ENCODE data around the gene PIK3AP1. TPM values are rescaled to one million over a fixed set of nuclear protein-coding genes. Genes with fewer than 3 reads are reported as not detected.

The PIK3AP1 gene
- total RNA-seq, 1 experiment from 2014 or later, result 3.7 TPM

DNA sequence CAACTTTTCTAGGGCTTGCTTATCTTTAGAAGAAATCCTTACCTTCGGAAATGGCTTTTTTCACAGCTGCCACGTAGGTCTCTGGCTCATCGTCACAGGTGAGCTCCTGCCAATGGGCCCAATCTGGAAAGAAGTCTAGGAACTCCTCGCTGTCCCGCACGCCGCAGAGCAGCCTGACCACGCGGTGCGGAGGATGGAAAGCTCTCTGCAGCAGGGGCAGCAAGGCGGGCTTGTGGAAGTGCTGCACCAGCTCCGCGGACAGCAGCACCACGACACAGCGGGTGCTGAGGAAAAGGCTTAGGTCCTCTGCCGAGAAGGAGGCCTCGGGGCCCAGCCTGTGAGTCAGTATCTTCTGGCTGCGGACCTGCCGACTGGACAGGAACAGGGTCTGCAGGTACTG lies 10.8 kb downstream of the PIK3AP1 start:
- H3K4me1 ChIP-seq (ENCODE audit: insufficient read depth, low read length), result no peaks in the 10 kb centered on the region
- no peak overlapping the region for H3K4me2 ChIP-seq (ENCODE audit: low read length)
- TF ChIP-seq EZH2 (IDR thresholded peaks at IDR 0.05; ENCODE audit: low read length, unreplicated experiment) (no peak), EZH2phosphoT487 (IDR thresholded peaks at IDR 0.05; ENCODE audit: borderline replicate concordance, low read length) (no peak)
- TF ChIP-seq, protein P1, sequence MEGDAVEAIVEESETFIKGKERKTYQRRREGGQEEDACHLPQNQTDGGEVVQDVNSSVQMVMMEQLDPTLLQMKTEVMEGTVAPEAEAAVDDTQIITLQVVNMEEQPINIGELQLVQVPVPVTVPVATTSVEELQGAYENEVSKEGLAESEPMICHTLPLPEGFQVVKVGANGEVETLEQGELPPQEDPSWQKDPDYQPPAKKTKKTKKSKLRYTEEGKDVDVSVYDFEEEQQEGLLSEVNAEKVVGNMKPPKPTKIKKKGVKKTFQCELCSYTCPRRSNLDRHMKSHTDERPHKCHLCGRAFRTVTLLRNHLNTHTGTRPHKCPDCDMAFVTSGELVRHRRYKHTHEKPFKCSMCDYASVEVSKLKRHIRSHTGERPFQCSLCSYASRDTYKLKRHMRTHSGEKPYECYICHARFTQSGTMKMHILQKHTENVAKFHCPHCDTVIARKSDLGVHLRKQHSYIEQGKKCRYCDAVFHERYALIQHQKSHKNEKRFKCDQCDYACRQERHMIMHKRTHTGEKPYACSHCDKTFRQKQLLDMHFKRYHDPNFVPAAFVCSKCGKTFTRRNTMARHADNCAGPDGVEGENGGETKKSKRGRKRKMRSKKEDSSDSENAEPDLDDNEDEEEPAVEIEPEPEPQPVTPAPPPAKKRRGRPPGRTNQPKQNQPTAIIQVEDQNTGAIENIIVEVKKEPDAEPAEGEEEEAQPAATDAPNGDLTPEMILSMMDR (conservative IDR thresholded peaks at IDR 0.05; ENCODE audit: low read depth, low read length), result no peak
- ChIA-PET POLR2A (ENCODE audit: unreplicated experiment) (interaction anchor here (0.6 kb wide), 1 partner anchor 190 kb away, joined by 4 read pairs; no protein-coding TSS in a partner anchor), CTCF (no interaction called here)
- intact Hi-C loops (cut with micrococcal nuclease), result no loop called here
- H3K27me3 ChIP-seq (ENCODE audit: low read length), result no peaks in the 10 kb centered on the region
- H3K36me3 ChIP-seq (ENCODE audit: low read depth, low read length), result no peaks in the 10 kb centered on the region
- no peak overlapping the region for H3K27ac ChIP-seq (ENCODE audit: low read length)
- ATAC-seq (no peak), DNase-seq (no peak)
- H3F3A ChIP-seq (ENCODE audit: low read length, unreplicated experiment), result no peaks in the 10 kb centered on the region
- no peak overlapping the region for H3K9ac ChIP-seq (ENCODE audit: low read length)
- no peaks in the 10 kb centered on the region for H3K79me2 ChIP-seq (ENCODE audit: low read length)
- no peak overlapping the region for H3K4me3 ChIP-seq (ENCODE audit: low read length)
- H4K20me1 ChIP-seq (ENCODE audit: low read length), result no peaks in the 10 kb centered on the region
- H3K9me2 ChIP-seq (replicated peaks; ENCODE audit: low read length), result no peaks in the 10 kb centered on the region
- BruUV-seq (replicated peaks), result no TSS peak
- no peaks in the 10 kb centered on the region for H3K9me3 ChIP-seq (ENCODE audit: low read length)
- no peak overlapping the region for H2AFZ ChIP-seq (ENCODE audit: low read length)

DNA sequence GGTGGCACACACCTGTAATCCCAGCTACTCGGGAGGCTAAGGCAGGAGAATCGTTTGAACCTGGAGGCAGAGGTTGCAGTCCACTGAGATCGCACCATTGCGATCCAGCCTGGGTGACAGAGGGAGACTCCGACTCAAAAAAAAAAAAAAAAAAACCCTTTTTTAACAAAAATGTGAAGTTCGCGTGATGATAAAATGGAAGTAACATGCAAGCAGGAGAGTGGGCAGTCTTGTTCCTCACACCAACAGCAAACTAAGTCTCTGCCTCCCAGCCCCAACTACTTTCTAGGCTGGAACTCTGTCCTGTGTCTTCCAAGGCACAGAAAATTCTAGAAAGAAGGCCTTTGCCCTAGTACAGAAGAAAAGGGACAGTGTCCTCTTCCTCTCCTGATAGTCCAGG lies 11.3 kb downstream of the PIK3AP1 start:
- H3K4me1 ChIP-seq (ENCODE audit: insufficient read depth, low read length), result no peaks in the 10 kb centered on the region
- H3K36me3 ChIP-seq (ENCODE audit: low read depth, low read length), result no peaks in the 10 kb centered on the region
- CTCF ChIA-PET, result no interaction called here
- POLR2A ChIA-PET (ENCODE audit: unreplicated experiment), result interaction anchor here (0.6 kb wide), 1 partner anchor 189 kb away, joined by 4 read pairs; no protein-coding TSS in a partner anchor
- TF ChIP-seq, protein P1 (conservative IDR thresholded peaks at IDR 0.05; ENCODE audit: low read depth, low read length), result no peak
- no peak for TF ChIP-seq EZH2phosphoT487 (IDR thresholded peaks at IDR 0.05; ENCODE audit: borderline replicate concordance, low read length)
- TF ChIP-seq EZH2 (IDR thresholded peaks at IDR 0.05; ENCODE audit: low read length, unreplicated experiment), result no peak
- H4K20me1 ChIP-seq (ENCODE audit: low read length), result no peaks in the 10 kb centered on the region
- H3K79me2 ChIP-seq (ENCODE audit: low read length), result no peaks in the 10 kb centered on the region
- no peak overlapping the region for H3K9ac ChIP-seq (ENCODE audit: low read length)
- ATAC-seq (no peak), DNase-seq (no peak)
- H3K9me2 ChIP-seq (replicated peaks; ENCODE audit: low read length), result no peaks in the 10 kb centered on the region
- no peaks in the 10 kb centered on the region for H3F3A ChIP-seq (ENCODE audit: low read length, unreplicated experiment)
- H2AFZ ChIP-seq (ENCODE audit: low read length), result no peak overlapping the region
- no peaks in the 10 kb centered on the region for H3K27me3 ChIP-seq (ENCODE audit: low read length)
- no peak overlapping the region for H3K27ac ChIP-seq (ENCODE audit: low read length)
- BruUV-seq (replicated peaks), result no TSS peak
- H3K4me2 ChIP-seq (ENCODE audit: low read length), result no peak overlapping the region
- intact Hi-C loops (cut with micrococcal nuclease), result no loop called here
- H3K9me3 ChIP-seq (ENCODE audit: low read length), result no peaks in the 10 kb centered on the region
- H3K4me3 ChIP-seq (ENCODE audit: low read length), result no peak overlapping the region

GRCh38 chr10:96708456-96708855 lies 11.9 kb downstream of the PIK3AP1 start:
- Histone ChIP-seq H3K4me3 (ENCODE audit: low read length) (no peak overlapping the region), H3K27ac (ENCODE audit: low read length) (no peak overlapping the region), H3K9me2 (replicated peaks; ENCODE audit: low read length) (no peaks in the 10 kb centered on the region), H3F3A (ENCODE audit: low read length, unreplicated experiment) (no peaks in the 10 kb centered on the region), H2AFZ (ENCODE audit: low read length) (no peak overlapping the region), H3K79me2 (ENCODE audit: low read length) (no peaks in the 10 kb centered on the region), H4K20me1 (ENCODE audit: low read length) (no peaks in the 10 kb centered on the region), H3K9me3 (ENCODE audit: low read length) (no peaks in the 10 kb centered on the region), H3K36me3 (ENCODE audit: low read depth, low read length) (no peaks in the 10 kb centered on the region), H3K4me2 (ENCODE audit: low read length) (no peak overlapping the region), H3K9ac (ENCODE audit: low read length) (no peak overlapping the region), H3K27me3 (ENCODE audit: low read length) (no peaks in the 10 kb centered on the region), H3K4me1 (ENCODE audit: insufficient read depth, low read length) (no peaks in the 10 kb centered on the region)
- no peak for DNase-seq
- BruUV-seq (replicated peaks), result no TSS peak
- intact Hi-C loops (cut with micrococcal nuclease), result no loop called here
- POLR2A ChIA-PET (ENCODE audit: unreplicated experiment), result no interaction called here
- no peak for TF ChIP-seq EZH2phosphoT487 (IDR thresholded peaks at IDR 0.05; ENCODE audit: borderline replicate concordance, low read length)
- no peak for TF ChIP-seq EZH2 (IDR thresholded peaks at IDR 0.05; ENCODE audit: low read length, unreplicated experiment)
- TF ChIP-seq, protein P1 (conservative IDR thresholded peaks at IDR 0.05; ENCODE audit: low read depth, low read length), result no peak
- CTCF ChIA-PET, result no interaction called here
- ATAC-seq, result no peak

Measured in PC-3 (cell line).